Astrocyte (in vitro differentiated cells and primary cell): ENCODE measurements around the gene RGSL1. TPM values are rescaled to one million over a fixed set of nuclear protein-coding genes. Genes with fewer than 3 reads are reported as not detected.

Source experiments
- DNase-seq: peaks from one replicate; pipeline ENCODE4 v3.0.0-alpha.2; 2010; ENCODE audit warnings: low read depth
- FAIRE-seq: peaks from 2 replicates; lab custom pipeline; 2011; peaks lifted over from hg19 to GRCh38; lab: Jason Lieb, UNC
- H2AFZ ChIP-seq: 2 replicates; pipeline ENCODE4 v1.6.0; 2012; ENCODE audit warnings: low read depth, low read length, inconsistent platforms
- H3K27ac ChIP-seq: 2 replicates; pipeline ENCODE4 v1.5.1; 2011; ENCODE audit warnings: low read depth, low read length, inconsistent platforms
- H3K27me3 ChIP-seq: 2 replicates; pipeline ENCODE4 v1.6.0; 2011; ENCODE audit warnings: low read length, inconsistent platforms; ENCODE audit not compliant: insufficient read depth
- H3K36me3 ChIP-seq: 2 replicates; pipeline ENCODE4 v1.5.1; 2011; ENCODE audit warnings: low read length, inconsistent platforms; ENCODE audit not compliant: insufficient read depth
- H3K4me1 ChIP-seq: 2 replicates; pipeline ENCODE4 v1.5.1; 2011; ENCODE audit warnings: low read length, inconsistent platforms; ENCODE audit not compliant: insufficient read depth
- H3K4me2 ChIP-seq: 2 replicates; pipeline ENCODE4 v1.6.0; 2012; ENCODE audit warnings: low read length, inconsistent platforms
- H3K4me3 ChIP-seq: 2 replicates; pipeline ENCODE4 v1.5.1; 2011; ENCODE audit warnings: low read depth, mild to moderate bottlenecking, low read length, inconsistent platforms; ENCODE audit not compliant: insufficient read depth
- H3K79me2 ChIP-seq: 2 replicates; pipeline ENCODE4 v1.6.0; 2012; ENCODE audit warnings: mild to moderate bottlenecking, low read length, inconsistent platforms; ENCODE audit not compliant: insufficient read depth
- H3K9ac ChIP-seq: 2 replicates; pipeline ENCODE4 v1.6.0; 2012; ENCODE audit warnings: mild to moderate bottlenecking, low read length, inconsistent platforms
- H3K9me3 ChIP-seq: 2 replicates; pipeline ENCODE4 v1.5.1; 2012; ENCODE audit warnings: low read depth, mild to moderate bottlenecking, low read length, inconsistent platforms; ENCODE audit not compliant: insufficient read depth
- H4K20me1 ChIP-seq: 2 replicates; pipeline ENCODE4 v1.6.0; 2012; ENCODE audit warnings: low read length, inconsistent platforms; ENCODE audit not compliant: insufficient read depth
- H3K27ac Mint-ChIP-seq: one replicate; pipeline ENCODE4 v1.8.0; 2021; ENCODE audit warnings: mild to moderate bottlenecking, mixed read lengths; ENCODE audit not compliant: unreplicated experiment
- H3K27me3 Mint-ChIP-seq: one replicate; pipeline ENCODE4 v1.8.0; 2021; ENCODE audit warnings: low read depth, mixed read lengths; ENCODE audit not compliant: unreplicated experiment
- H3K36me3 Mint-ChIP-seq: one replicate; pipeline ENCODE4 v1.8.0; 2021; ENCODE audit warnings: low read depth, mixed read lengths; ENCODE audit not compliant: unreplicated experiment
- H3K4me1 Mint-ChIP-seq: one replicate; pipeline ENCODE4 v1.8.0; 2021; ENCODE audit warnings: low read depth, mixed read lengths; ENCODE audit not compliant: unreplicated experiment
- H3K4me3 Mint-ChIP-seq: one replicate; pipeline ENCODE4 v1.8.0; 2021; ENCODE audit warnings: mild to moderate bottlenecking, moderate library complexity, mixed read lengths; ENCODE audit not compliant: unreplicated experiment
- H3K9me3 Mint-ChIP-seq: one replicate; pipeline ENCODE4 v1.8.0; 2021; ENCODE audit warnings: mild to moderate bottlenecking, mixed read lengths; ENCODE audit not compliant: unreplicated experiment
- CTCF ChIP-seq: IDR thresholded peaks from 2 replicates; pipeline ENCODE4 v1.5.1; 2011; ENCODE audit warnings: low read depth, mild to moderate bottlenecking, inconsistent platforms, low read length, moderate library complexity; ENCODE audit not compliant: insufficient read depth
- EZH2 ChIP-seq: IDR thresholded peaks from 2 replicates; pipeline ENCODE4 v1.6.1; 2012; ENCODE audit warnings: mild to moderate bottlenecking, low read length, inconsistent platforms; ENCODE audit not compliant: insufficient read depth
- total RNA-seq: library from RNA; stranded (reverse); gene quantifications from 2 replicates; pipeline ENCODE4 v1.2.1, GENCODE V29; 2021

RGSL1 gene
- total RNA-seq, 1 donor from 2014 or later = not detected

- TF ChIP-seq CTCF (no peak), EZH2 (no peak)
- Histone ChIP-seq H3K9me3 (no peaks in the 10 kb centered on the region), H3K9ac (no peak overlapping the region), H3K36me3 (no peaks in the 10 kb centered on the region), H3K79me2 (no peaks in the 10 kb centered on the region), H3K4me1 (peaks cover 10% of the 10 kb centered on the region), H3K27me3 (peaks cover 6% of the 10 kb centered on the region), H3K4me2 (no peak overlapping the region), H3K27ac (no peak overlapping the region), H3K4me3 (no peak overlapping the region), H2AFZ (no peak overlapping the region), H4K20me1 (no peaks in the 10 kb centered on the region)
- Mint-ChIP-seq H3K9me3 (no peaks in the 10 kb centered on the region), H3K4me3 (no peak overlapping the region), H3K4me1 (peaks cover 15% of the 10 kb centered on the region), H3K36me3 (no peaks in the 10 kb centered on the region), H3K27ac (peak overlapping the region; percentile 29), H3K27me3 (peaks cover 12% of the 10 kb centered on the region)
- FAIRE-seq = no peak
- DNase-seq = no peak
Measured at GRCh38 chr1:182608236-182608635, 158.3 kb downstream of the RGSL1 start.

DNA sequence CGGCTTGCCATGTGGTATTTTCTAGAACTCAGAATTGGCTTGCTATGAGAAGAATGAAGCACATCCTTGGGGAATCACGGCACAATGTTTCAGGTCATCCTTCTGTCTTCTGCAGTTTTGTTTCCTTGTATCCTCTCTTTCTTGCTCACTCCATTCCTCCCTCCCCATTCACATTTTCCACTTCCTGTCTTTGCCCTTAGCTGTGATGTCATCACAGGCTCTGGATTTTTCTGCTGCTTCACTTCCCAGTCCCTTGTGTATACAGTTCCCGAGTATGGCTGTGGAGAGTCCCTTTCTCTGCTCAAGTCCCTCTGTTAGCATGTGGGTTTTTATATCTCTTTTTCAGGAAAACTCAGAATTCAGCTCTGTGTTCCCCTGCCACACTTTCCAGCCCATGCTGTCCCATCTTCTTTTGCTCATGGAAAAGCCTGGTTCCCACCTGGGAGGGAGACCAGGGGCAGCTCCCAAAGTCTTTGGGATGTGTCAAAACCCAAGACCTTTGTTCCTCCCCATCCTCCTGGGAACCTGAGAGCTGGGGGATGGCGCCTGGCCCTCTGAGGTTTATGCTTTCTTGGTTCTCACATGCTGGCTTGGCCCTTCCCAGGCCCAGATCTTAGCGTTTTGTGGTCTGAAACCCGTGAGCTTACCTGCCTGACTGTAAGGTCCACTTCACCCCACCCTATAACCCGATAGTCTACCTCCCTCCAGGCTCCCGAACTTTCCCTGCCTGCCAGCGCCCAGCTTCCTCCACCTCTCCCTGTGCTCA, 159.1 kb downstream of the RGSL1 start:
- H3K9me3 Mint-ChIP-seq = no peaks in the 10 kb centered on the region
- no peaks in the 10 kb centered on the region for H3K36me3 ChIP-seq
- FAIRE-seq (no peak), DNase-seq (peak; percentile 36)
- no peaks in the 10 kb centered on the region for H3K79me2 ChIP-seq
- H3K4me1 Mint-ChIP-seq = peaks cover 11% of the 10 kb centered on the region
- H3K27ac Mint-ChIP-seq = peak overlapping the region; percentile 29
- peak overlapping the region; percentile 29 for H3K4me2 ChIP-seq
- H2AFZ ChIP-seq = peak overlapping the region; percentile 23
- H4K20me1 ChIP-seq = no peaks in the 10 kb centered on the region
- H3K36me3 Mint-ChIP-seq = no peaks in the 10 kb centered on the region
- H3K4me3 ChIP-seq = no peak overlapping the region
- H3K4me1 ChIP-seq = peaks cover 7% of the 10 kb centered on the region
- H3K9ac ChIP-seq = no peak overlapping the region
- no peak overlapping the region for H3K4me3 Mint-ChIP-seq
- peaks cover 12% of the 10 kb centered on the region for H3K27me3 Mint-ChIP-seq
- no peak overlapping the region for H3K27ac ChIP-seq
- peaks cover 9% of the 10 kb centered on the region for H3K27me3 ChIP-seq
- no peaks in the 10 kb centered on the region for H3K9me3 ChIP-seq
- TF ChIP-seq CTCF (no peak), EZH2 (no peak)

Other genes starting within 250 kb of the RGSL1 start
- gene GLUL, start 58.4 kb upstream of the RGSL1 start, total RNA-seq = 134 and 158 TPM in 2 replicates
- not detected in 2 replicates for gene TEDDM1, start 49.5 kb upstream of the RGSL1 start, total RNA-seq
- 1.8 and 2.5 TPM in 2 replicates for gene RNASEL, start 139.1 kb downstream of the RGSL1 start, total RNA-seq
- 4.3 and 5.7 TPM in 2 replicates for gene RGS16, start 154.2 kb downstream of the RGSL1 start, total RNA-seq
- 0.09 and 0.12 TPM in 2 replicates for gene RGS8, start 234.4 kb downstream of the RGSL1 start, total RNA-seq